Natural killer cell treated with Interleukin-12 subunit alpha and Interleukin-12 subunit beta and Interleukin-15 and Interleukin-18, amount 100 ng/mL, for 72 hours (primary cell): Measurements from ENCODE around the gene BOD1L1. TPM values are rescaled to one million over a fixed set of nuclear protein-coding genes. Genes with fewer than 3 reads are reported as not detected.

Experiments
- ATAC-seq, 2 donors: fragments of 150-1000 bp; cut with Tn5 transposase in 1 of 2; sonication (Bioruptor Pico), chemical (Tn5 transposase) in 1 of 2; 2 replicates each; pipeline ENCODE4 v1.10.0; 2021
- DNase-seq: peaks from one replicate; pipeline ENCODE4 v3.0.0; 2022; ENCODE audit warnings: low spot score
- H3K27ac Mint-ChIP-seq, 2 donors: 1 replicate in 1 of 2; 2 replicates in 1 of 2; pipeline ENCODE4 v1.8.0; 2022; ENCODE audit warnings: mixed read lengths in 2 of 2, mild to moderate bottlenecking in 1 of 2, moderate library complexity in 1 of 2
- H3K27me3 Mint-ChIP-seq, 2 donors: 1 replicate in 1 of 2; 2 replicates in 1 of 2; pipeline ENCODE4 v1.8.0; 2022; ENCODE audit warnings: mixed read lengths in 2 of 2
- H3K36me3 Mint-ChIP-seq: one replicate; pipeline ENCODE4 v1.8.0; 2022; ENCODE audit warnings: mixed read lengths
- H3K4me1 Mint-ChIP-seq, 2 donors: 1 replicate in 1 of 2; 2 replicates in 1 of 2; pipeline ENCODE4 v1.8.0; 2022; ENCODE audit warnings: low read depth in 2 of 2, mixed read lengths in 2 of 2, mild to moderate bottlenecking in 1 of 2
- H3K4me3 Mint-ChIP-seq: one replicate; pipeline ENCODE4 v1.8.0; 2022; ENCODE audit warnings: mixed read lengths
- H3K9me3 Mint-ChIP-seq: 2 replicates; pipeline ENCODE4 v1.8.0; 2022; ENCODE audit warnings: mixed read lengths
- total RNA-seq, 2 donors: library from RNA; stranded (reverse); gene quantifications; one replicate each; pipeline ENCODE4 v1.2.3, GENCODE V29; 2022

Gene BOD1L1
- total RNA-seq = 10 to 100 TPM; 41.4 to 43.5 TPM

- peaks cover 4% of the 10 kb centered on the region for H3K36me3 Mint-ChIP-seq
- no peaks in the 10 kb centered on the region for H3K9me3 Mint-ChIP-seq
- H3K4me3 Mint-ChIP-seq = peak within 1 kb of the TSS; percentile 88
- H3K4me1 Mint-ChIP-seq = peaks cover 24 to 32% of the 10 kb centered on the region in 2 donors
- peak within 1 kb of the TSS; percentile 97 to 98 for H3K27ac Mint-ChIP-seq
- DNase-seq (peak; percentile 90), ATAC-seq (peak; percentile 93 to 95)
- H3K27me3 Mint-ChIP-seq = no peaks in the 10 kb centered on the region
These were observed at the start of gene BOD1L1 for GRCh38 chr4:13627606-13628311. BOD1L1 (minus strand) TSS chr4:13627725; CDS start chr4:13627587, 138 bp downstream.

GRCh38 chr4:13674971-13675370 is 47.4 kb upstream of the BOD1L1 start:
- H3K9me3 Mint-ChIP-seq = peaks cover 21% of the 10 kb centered on the region
- H3K4me3 Mint-ChIP-seq = no peak overlapping the region
- ATAC-seq (no peak), DNase-seq (no peak)
- peaks cover 4 to 5% of the 10 kb centered on the region in 2 donors for H3K4me1 Mint-ChIP-seq
- no peak overlapping the region for H3K27ac Mint-ChIP-seq
- peaks cover 26% of the 10 kb centered on the region for H3K36me3 Mint-ChIP-seq
- H3K27me3 Mint-ChIP-seq = peaks cover 5 to 15% of the 10 kb centered on the region in 2 donors

- Mint-ChIP-seq H3K4me3 (no peak overlapping the region), H3K27ac (no peak overlapping the region), H3K9me3 (peaks cover 14% of the 10 kb centered on the region), H3K27me3 (peaks cover 8 to 15% of the 10 kb centered on the region in 2 donors), H3K4me1 (peaks cover 4 to 5% of the 10 kb centered on the region in 2 donors), H3K36me3 (peaks cover 13% of the 10 kb centered on the region)
- ATAC-seq = no peak
- DNase-seq = no peak
These were observed 45.6 kb upstream of the BOD1L1 start for GRCh38 chr4:13673167-13673566.

- H3K27ac Mint-ChIP-seq = no peak overlapping the region
- no peak for ATAC-seq
These were observed 43.1 kb upstream of the BOD1L1 start for GRCh38 chr4:13670456-13671160.

GRCh38 chr4:13665701-13666660 is 38.5 kb upstream of the BOD1L1 start:
- DNase-seq (no peak), ATAC-seq (no peak)
- H3K27me3 Mint-ChIP-seq = peaks cover 6 to 22% of the 10 kb centered on the region in 2 donors
- no peak overlapping the region for H3K27ac Mint-ChIP-seq
- no peaks in the 10 kb centered on the region for H3K36me3 Mint-ChIP-seq
- no peaks in the 10 kb centered on the region for H3K4me1 Mint-ChIP-seq
- H3K9me3 Mint-ChIP-seq = no peaks in the 10 kb centered on the region
- H3K4me3 Mint-ChIP-seq = no peak overlapping the region

More at GRCh38 chr4:13670456-13671160, 43.1 kb upstream of the BOD1L1 start:
- no peak for DNase-seq
- peaks cover 6% of the 10 kb centered on the region for H3K9me3 Mint-ChIP-seq
- peaks cover 11 to 32% of the 10 kb centered on the region in 2 donors for H3K27me3 Mint-ChIP-seq
- no peaks in the 10 kb centered on the region for H3K36me3 Mint-ChIP-seq
- H3K4me1 Mint-ChIP-seq = no peaks in the 10 kb centered on the region
- H3K4me3 Mint-ChIP-seq = no peak overlapping the region

GRCh38 chr4:13659341-13660070 is 32.0 kb upstream of the BOD1L1 start:
- no peaks in the 10 kb centered on the region for H3K9me3 Mint-ChIP-seq
- DNase-seq (no peak), ATAC-seq (no peak)
- H3K27me3 Mint-ChIP-seq = peaks cover 2 to 6% of the 10 kb centered on the region in 2 donors
- H3K4me1 Mint-ChIP-seq = peaks cover 12 to 16% of the 10 kb centered on the region in 2 donors
- H3K4me3 Mint-ChIP-seq = no peak overlapping the region
- no peak overlapping the region for H3K27ac Mint-ChIP-seq
- no peaks in the 10 kb centered on the region for H3K36me3 Mint-ChIP-seq

GRCh38 chr4:13656569-13657405 is 29.3 kb upstream of the BOD1L1 start:
- DNase-seq = no peak
- Mint-ChIP-seq H3K27ac (peak overlapping the region in 1 of 2 donors; percentile 14), H3K36me3 (no peaks in the 10 kb centered on the region), H3K4me1 (peaks cover 12 to 17% of the 10 kb centered on the region in 2 donors), H3K4me3 (peak overlapping the region; percentile 67), H3K9me3 (no peaks in the 10 kb centered on the region), H3K27me3 (peaks cover 0 to 2% of the 10 kb centered on the region in 2 donors)
- ATAC-seq = peak in 1 of 2 donors; percentile 21

GRCh38 chr4:13654162-13654797 is 26.8 kb upstream of the BOD1L1 start:
- ATAC-seq (peak; percentile 93 to 95), DNase-seq (peak; percentile 82)
- H3K36me3 Mint-ChIP-seq = no peaks in the 10 kb centered on the region
- H3K4me3 Mint-ChIP-seq = peak overlapping the region; percentile 83
- H3K27ac Mint-ChIP-seq = no peak overlapping the region
- H3K27me3 Mint-ChIP-seq = peaks cover 2 to 5% of the 10 kb centered on the region in 2 donors
- H3K9me3 Mint-ChIP-seq = no peaks in the 10 kb centered on the region
- H3K4me1 Mint-ChIP-seq = peaks cover 12 to 17% of the 10 kb centered on the region in 2 donors

- no peaks in the 10 kb centered on the region for H3K9me3 Mint-ChIP-seq
- H3K4me1 Mint-ChIP-seq = peaks cover 12 to 17% of the 10 kb centered on the region in 2 donors
- no peaks in the 10 kb centered on the region for H3K36me3 Mint-ChIP-seq
- H3K4me3 Mint-ChIP-seq = peak overlapping the region; percentile 83
- DNase-seq (no peak), ATAC-seq (no peak)
- H3K27me3 Mint-ChIP-seq = peaks cover 3 to 7% of the 10 kb centered on the region in 2 donors
- H3K27ac Mint-ChIP-seq = no peak overlapping the region
These were observed 26.2 kb upstream of the BOD1L1 start for GRCh38 chr4:13653766-13654161.

- Mint-ChIP-seq H3K4me3 (peak overlapping the region; percentile 52), H3K36me3 (no peaks in the 10 kb centered on the region), H3K27ac (no peak overlapping the region), H3K4me1 (peaks cover 3 to 6% of the 10 kb centered on the region in 2 donors), H3K27me3 (peaks cover 19 to 37% of the 10 kb centered on the region in 2 donors), H3K9me3 (no peaks in the 10 kb centered on the region)
- no peak for DNase-seq
- ATAC-seq = no peak
These were observed 19.5 kb upstream of the BOD1L1 start for GRCh38 chr4:13647031-13647430.

GRCh38 chr4:13645075-13645474 is 17.6 kb upstream of the BOD1L1 start:
- H3K9me3 Mint-ChIP-seq = no peaks in the 10 kb centered on the region
- no peak overlapping the region for H3K4me3 Mint-ChIP-seq
- DNase-seq (no peak), ATAC-seq (no peak)
- H3K27me3 Mint-ChIP-seq = peaks cover 26 to 46% of the 10 kb centered on the region in 2 donors
- H3K4me1 Mint-ChIP-seq = peaks cover 3 to 6% of the 10 kb centered on the region in 2 donors
- H3K36me3 Mint-ChIP-seq = no peaks in the 10 kb centered on the region
- H3K27ac Mint-ChIP-seq = no peak overlapping the region
